ENCODE results near the gene CHST5.

- TF ChIP-seq SPI1 (IDR thresholded peaks at IDR 0.05; ENCODE audit: low read depth, low read length) (no peak), POLR2AphosphoS5 (IDR thresholded peaks at IDR 0.05; ENCODE audit: low read depth, low read length) (no peak), TAF1 (IDR thresholded peaks at IDR 0.05; ENCODE audit: low read depth, low read length) (no peak)
Observed at GRCh38 chr16:75519175-75519574, 16.7 kb downstream of the CHST5 start.
